Measurements from ENCODE around the gene TTLL11. TPM values are rescaled to one million over a fixed set of nuclear protein-coding genes. Genes with fewer than 3 reads are reported as not detected.

The TTLL11 gene
- total and polyA plus RNA-seq, 4 donors = 3.6 to 7.8 (median 5.9) TPM

DNA sequence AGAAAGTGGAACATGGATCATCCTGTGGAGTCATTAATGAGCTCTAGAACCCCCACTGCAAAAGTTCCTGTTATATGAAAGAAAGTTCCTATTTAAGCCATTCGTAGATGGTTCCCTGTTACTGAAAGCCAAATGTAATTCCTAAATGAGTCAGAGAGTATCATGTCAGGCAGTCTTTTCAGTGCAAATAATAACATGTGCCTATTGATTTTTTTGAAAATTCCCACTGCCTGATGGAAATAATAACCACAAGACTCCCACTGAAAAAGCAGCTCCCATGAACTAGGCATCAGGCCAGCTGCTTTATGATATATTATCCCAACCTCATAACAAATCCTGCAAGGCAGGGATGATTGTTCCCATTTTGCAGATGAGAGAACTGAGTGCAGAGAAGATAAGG is 224.5 kb downstream of the TTLL11 start:
- TF ChIP-seq, protein P1, sequence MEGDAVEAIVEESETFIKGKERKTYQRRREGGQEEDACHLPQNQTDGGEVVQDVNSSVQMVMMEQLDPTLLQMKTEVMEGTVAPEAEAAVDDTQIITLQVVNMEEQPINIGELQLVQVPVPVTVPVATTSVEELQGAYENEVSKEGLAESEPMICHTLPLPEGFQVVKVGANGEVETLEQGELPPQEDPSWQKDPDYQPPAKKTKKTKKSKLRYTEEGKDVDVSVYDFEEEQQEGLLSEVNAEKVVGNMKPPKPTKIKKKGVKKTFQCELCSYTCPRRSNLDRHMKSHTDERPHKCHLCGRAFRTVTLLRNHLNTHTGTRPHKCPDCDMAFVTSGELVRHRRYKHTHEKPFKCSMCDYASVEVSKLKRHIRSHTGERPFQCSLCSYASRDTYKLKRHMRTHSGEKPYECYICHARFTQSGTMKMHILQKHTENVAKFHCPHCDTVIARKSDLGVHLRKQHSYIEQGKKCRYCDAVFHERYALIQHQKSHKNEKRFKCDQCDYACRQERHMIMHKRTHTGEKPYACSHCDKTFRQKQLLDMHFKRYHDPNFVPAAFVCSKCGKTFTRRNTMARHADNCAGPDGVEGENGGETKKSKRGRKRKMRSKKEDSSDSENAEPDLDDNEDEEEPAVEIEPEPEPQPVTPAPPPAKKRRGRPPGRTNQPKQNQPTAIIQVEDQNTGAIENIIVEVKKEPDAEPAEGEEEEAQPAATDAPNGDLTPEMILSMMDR (IDR thresholded peaks at IDR 0.05; ENCODE audit: control extremely low read depth, extremely low read depth) = no peak
- no peaks in the 10 kb centered on the region for H3K9me3 ChIP-seq (ENCODE audit: control insufficient read depth in 4 of 4, insufficient read depth in 3 of 4, low read length in 3 of 4)
- no peak overlapping the region for H3K27ac ChIP-seq (ENCODE audit: low read depth in 1 of 2, low read length in 1 of 2)
- DNase-seq = no peak
- H3K27me3 ChIP-seq (ENCODE audit: control insufficient read depth in 3 of 3, insufficient read depth in 3 of 3, low read length in 2 of 3) = no peaks in the 10 kb centered on the region
- H3K9ac ChIP-seq (ENCODE audit: insufficient read depth in 1 of 2, low read length in 2 of 2) = no peak overlapping the region
- ATAC-seq (ENCODE audit: insufficient read depth, low FRiP score) = no peak
- no peak overlapping the region for H3K4me3 ChIP-seq
- 93 to 95% methylated on average over 1 of the region's 1 CpG for WGBS, 2 donors
- no peaks in the 10 kb centered on the region for H3K4me1 ChIP-seq (ENCODE audit: control insufficient read depth in 5 of 5, insufficient read depth in 5 of 5, low read length in 5 of 5)
- peaks cover 0 to 2% (median 0%) of the 10 kb centered on the region in 4 donors for H3K36me3 ChIP-seq (ENCODE audit: control insufficient read depth in 4 of 4, insufficient read depth in 4 of 4, low read length in 4 of 4)

DNA sequence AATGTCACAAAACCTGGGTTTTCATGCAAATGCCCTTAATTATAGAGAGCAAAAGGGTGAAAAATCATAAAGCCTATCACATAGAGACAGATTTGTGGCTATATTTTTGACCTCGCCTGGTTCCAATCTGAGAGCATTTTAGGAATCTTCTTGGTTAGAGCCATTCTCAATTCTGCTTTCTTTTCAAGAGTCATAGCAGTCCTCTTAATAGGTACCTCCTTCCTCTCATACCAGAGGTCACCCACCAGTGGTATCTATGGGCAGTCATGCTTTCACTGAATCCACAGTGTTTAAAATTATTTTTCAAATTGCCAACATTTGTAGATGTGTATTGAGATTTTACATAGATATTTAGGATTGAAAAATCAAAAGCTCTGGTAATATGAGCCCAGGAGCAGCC is 226.2 kb downstream of the TTLL11 start:
- no peaks in the 10 kb centered on the region for H3K27me3 ChIP-seq (ENCODE audit: control insufficient read depth in 3 of 3, insufficient read depth in 3 of 3, low read length in 2 of 3)
- 94 to 100% methylated on average over 1 of the region's 1 CpG for WGBS, 2 donors
- no peaks in the 10 kb centered on the region for H3K9me3 ChIP-seq (ENCODE audit: control insufficient read depth in 4 of 4, insufficient read depth in 3 of 4, low read length in 3 of 4)
- ATAC-seq (ENCODE audit: insufficient read depth, low FRiP score) = no peak
- no peak overlapping the region for H3K4me3 ChIP-seq
- H3K36me3 ChIP-seq (ENCODE audit: control insufficient read depth in 4 of 4, insufficient read depth in 4 of 4, low read length in 4 of 4) = peaks cover 0 to 2% (median 0%) of the 10 kb centered on the region in 4 donors
- no peak for DNase-seq
- H3K27ac ChIP-seq (ENCODE audit: low read depth in 1 of 2, low read length in 1 of 2) = no peak overlapping the region
- TF ChIP-seq, protein P1 (IDR thresholded peaks at IDR 0.05; ENCODE audit: control extremely low read depth, extremely low read depth) = no peak
- no peaks in the 10 kb centered on the region for H3K4me1 ChIP-seq (ENCODE audit: control insufficient read depth in 5 of 5, insufficient read depth in 5 of 5, low read length in 5 of 5)
- H3K9ac ChIP-seq (ENCODE audit: insufficient read depth in 1 of 2, low read length in 2 of 2) = no peak overlapping the region

DNA sequence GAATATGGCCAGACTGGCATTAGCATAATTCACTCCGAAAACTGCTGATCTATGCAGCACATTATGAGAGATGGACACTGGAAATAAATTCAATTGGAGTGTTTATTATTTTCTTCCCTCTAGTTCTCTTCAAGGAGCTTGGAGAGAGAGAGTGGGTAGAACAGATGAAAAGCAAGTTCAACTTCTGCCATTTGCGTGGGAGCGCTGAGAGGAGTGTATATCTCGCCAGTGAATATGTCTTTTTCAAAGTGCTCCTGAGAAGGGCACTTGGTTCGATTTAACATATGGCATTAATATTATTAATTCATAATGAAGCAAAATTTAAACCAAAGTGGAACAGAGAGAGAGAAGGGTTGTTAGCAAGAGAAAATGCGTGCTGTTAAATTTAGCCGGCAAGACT is 227.2 kb downstream of the TTLL11 start:
- no peak overlapping the region for H3K4me3 ChIP-seq
- TF ChIP-seq, protein P1 (IDR thresholded peaks at IDR 0.05; ENCODE audit: control extremely low read depth, extremely low read depth) = no peak
- no peaks in the 10 kb centered on the region for H3K27me3 ChIP-seq (ENCODE audit: control insufficient read depth in 3 of 3, insufficient read depth in 3 of 3, low read length in 2 of 3)
- ATAC-seq (ENCODE audit: insufficient read depth, low FRiP score) (no peak), DNase-seq (no peak)
- H3K9ac ChIP-seq (ENCODE audit: insufficient read depth in 1 of 2, low read length in 2 of 2) = no peak overlapping the region
- no peaks in the 10 kb centered on the region for H3K9me3 ChIP-seq (ENCODE audit: control insufficient read depth in 4 of 4, insufficient read depth in 3 of 4, low read length in 3 of 4)
- H3K27ac ChIP-seq (ENCODE audit: low read depth in 1 of 2, low read length in 1 of 2) = no peak overlapping the region
- no peaks in the 10 kb centered on the region for H3K4me1 ChIP-seq (ENCODE audit: control insufficient read depth in 5 of 5, insufficient read depth in 5 of 5, low read length in 5 of 5)
- 94 to 98% methylated on average over 7 of the region's 7 CpGs for whole genome bisulfite sequencing, 2 donors
- H3K36me3 ChIP-seq (ENCODE audit: control insufficient read depth in 4 of 4, insufficient read depth in 4 of 4, low read length in 4 of 4) = peaks cover 0 to 2% (median 0%) of the 10 kb centered on the region in 4 donors

DNA sequence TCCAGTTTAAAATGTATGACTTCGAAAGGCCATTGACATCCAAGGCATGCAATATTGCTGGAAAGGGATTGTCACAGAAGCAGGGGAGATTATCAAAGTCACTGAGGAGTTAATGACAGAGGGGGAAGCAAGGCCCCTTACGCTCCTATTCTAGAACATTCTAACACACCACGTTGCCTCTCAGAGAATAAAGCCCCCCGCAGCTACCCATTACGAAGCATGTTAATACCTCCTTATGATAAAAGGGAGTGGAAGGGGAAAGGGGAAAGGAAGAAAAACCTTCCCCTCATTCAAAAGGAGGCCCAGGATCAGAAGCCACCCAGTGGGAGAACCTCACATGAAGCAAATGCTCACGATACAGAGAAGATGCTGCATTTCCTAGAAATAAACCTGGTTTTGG is 228.0 kb downstream of the TTLL11 start:
- TF ChIP-seq, protein P1 (IDR thresholded peaks at IDR 0.05; ENCODE audit: control extremely low read depth, extremely low read depth) = no peak
- Histone ChIP-seq H3K9ac (ENCODE audit: insufficient read depth in 1 of 2, low read length in 2 of 2) (no peak overlapping the region), H3K4me1 (ENCODE audit: control insufficient read depth in 5 of 5, insufficient read depth in 5 of 5, low read length in 5 of 5) (peaks cover 0 to 3% (median 0%) of the 10 kb centered on the region in 5 donors), H3K36me3 (ENCODE audit: control insufficient read depth in 4 of 4, insufficient read depth in 4 of 4, low read length in 4 of 4) (no peaks in the 10 kb centered on the region), H3K4me3 (no peak overlapping the region), H3K27ac (ENCODE audit: low read depth in 1 of 2, low read length in 1 of 2) (no peak overlapping the region), H3K9me3 (ENCODE audit: control insufficient read depth in 4 of 4, insufficient read depth in 3 of 4, low read length in 3 of 4) (no peaks in the 10 kb centered on the region), H3K27me3 (ENCODE audit: control insufficient read depth in 3 of 3, insufficient read depth in 3 of 3, low read length in 2 of 3) (no peaks in the 10 kb centered on the region)
- ATAC-seq (ENCODE audit: insufficient read depth, low FRiP score) = no peak
- WGBS, 2 donors = 89 to 91% methylated on average over 6 of the region's 6 CpGs
- DNase-seq = no peak
